Kidney (tissue), 14 donors: ENCODE results near the gene TRPC4AP. TPM values are rescaled to one million over a fixed set of nuclear protein-coding genes. Genes with fewer than 3 reads are reported as not detected.

Experiments used
- DNase-seq, 5 donors: peaks; one replicate each; pipeline ENCODE4 v3.0.0-alpha.2; 2013 to 2020
- FAIRE-seq: peaks from 2 replicates; lab custom pipeline; 2012; peaks lifted over from hg19 to GRCh38; lab: Jason Lieb, UNC
- H3K27ac ChIP-seq, 2 donors: one replicate each; pipeline ENCODE4 v1.7.0; 2013; ENCODE audit warnings: low read depth in 2 of 2, low read length in 2 of 2, inconsistent platforms in 1 of 2
- H3K27me3 ChIP-seq: one replicate; pipeline ENCODE4 v1.7.1; 2013; ENCODE audit warnings: low read length, inconsistent platforms; ENCODE audit not compliant: control insufficient read depth, insufficient read depth
- H3K36me3 ChIP-seq, 3 donors: one replicate each; pipeline versions ENCODE4 v1.7.0 to v1.7.1; 2013; ENCODE audit warnings: low read length in 3 of 3, control low read depth in 1 of 3, inconsistent platforms in 1 of 3; ENCODE audit not compliant: insufficient read depth in 3 of 3, control insufficient read depth in 2 of 3
- H3K4me1 ChIP-seq, 3 donors: one replicate each; pipeline versions ENCODE4 v1.7.0 to v1.7.1; 2013; ENCODE audit warnings: low read length in 3 of 3, inconsistent platforms in 1 of 3, low read depth in 1 of 3; ENCODE audit not compliant: control insufficient read depth in 2 of 3, insufficient read depth in 2 of 3
- H3K4me3 ChIP-seq, 3 donors: one replicate each; pipeline versions ENCODE4 v1.7.0 to v1.8.1; 2013; ENCODE audit warnings: low read length in 3 of 3, control low read depth in 1 of 3, inconsistent platforms in 1 of 3
- H3K9ac ChIP-seq, 3 donors: one replicate each; pipeline versions ENCODE4 v1.7.0 to v1.7.1; 2013; ENCODE audit warnings: low read length in 3 of 3, control low read depth in 1 of 3, inconsistent platforms in 1 of 3
- H3K9me3 ChIP-seq, 3 donors: one replicate each; pipeline versions ENCODE4 v1.7.0 to v1.7.1; 2013; ENCODE audit warnings: low read length in 3 of 3, control low read depth in 1 of 3, inconsistent platforms in 1 of 3; ENCODE audit not compliant: control insufficient read depth in 2 of 3, insufficient read depth in 1 of 3
- CTCF ChIP-seq: IDR thresholded peaks from 3 replicates; pipeline ENCODE4 v1.5.1; 2012; ENCODE audit warnings: mild to moderate bottlenecking, moderate library complexity, borderline replicate concordance; ENCODE audit not compliant: insufficient read depth; ENCODE audit errors: extremely low read depth
- intact Hi-C: fragments of 100-400 bp; cut with DNase I; formaldehyde crosslinking; loops from one replicate; pipeline ENCODE4 v1.11.1; 2022
- polyA plus RNA-seq: library from polyadenylated mRNA; stranded (reverse); fragments of 350-450 nt; fragmentation: Illumina TruSeq; extraction: RNeasy Lipid Tissue Mini Kit (QIAGEN cat#74804); gene quantifications from one replicate; pipeline ENCODE4 v1.2.3, GENCODE V29; 2014; ENCODE audit warnings: low read depth, low replicate concordance; ENCODE audit not compliant: insufficient read depth
- total RNA-seq: library from RNA; stranded (reverse); fragmentation: NEBNext Ultra II Directional; extraction: Animal tissue kit (Norgen Biotek cat#: 25700); gene quantifications from one replicate; pipeline ENCODE4 v1.2.1, GENCODE V29; 2021
- donor health status: control.
- donor health status: control.
- donor health status: control.
- donor health status: control.
- donor health status: control.
- donor health status: DM: yes; HTN: yes; CAD: no.
- donor health status: Normal renal cell carcinoma (clear cell type).

Gene TRPC4AP
- total and polyA plus RNA-seq, 2 donors from 2014 or later: 36.5 to 51.2 TPM

- intact Hi-C loops: no loop called here
- DNase-seq (no peak), FAIRE-seq (no peak)
- no peak for TF ChIP-seq CTCF
- H3K9me3 ChIP-seq: no peaks in the 10 kb centered on the region
- no peak overlapping the region for H3K4me3 ChIP-seq
- H3K9ac ChIP-seq: no peak overlapping the region
- peaks cover 0 to 4% (median 0%) of the 10 kb centered on the region in 3 donors for H3K4me1 ChIP-seq
- H3K27me3 ChIP-seq: no peaks in the 10 kb centered on the region
- H3K27ac ChIP-seq: no peak overlapping the region
- H3K36me3 ChIP-seq: peaks cover 8 to 63% (median 47%) of the 10 kb centered on the region in 3 donors
Measured at GRCh38 chr20:35011589-35012226, 80.9 kb downstream of the TRPC4AP start.

DNA sequence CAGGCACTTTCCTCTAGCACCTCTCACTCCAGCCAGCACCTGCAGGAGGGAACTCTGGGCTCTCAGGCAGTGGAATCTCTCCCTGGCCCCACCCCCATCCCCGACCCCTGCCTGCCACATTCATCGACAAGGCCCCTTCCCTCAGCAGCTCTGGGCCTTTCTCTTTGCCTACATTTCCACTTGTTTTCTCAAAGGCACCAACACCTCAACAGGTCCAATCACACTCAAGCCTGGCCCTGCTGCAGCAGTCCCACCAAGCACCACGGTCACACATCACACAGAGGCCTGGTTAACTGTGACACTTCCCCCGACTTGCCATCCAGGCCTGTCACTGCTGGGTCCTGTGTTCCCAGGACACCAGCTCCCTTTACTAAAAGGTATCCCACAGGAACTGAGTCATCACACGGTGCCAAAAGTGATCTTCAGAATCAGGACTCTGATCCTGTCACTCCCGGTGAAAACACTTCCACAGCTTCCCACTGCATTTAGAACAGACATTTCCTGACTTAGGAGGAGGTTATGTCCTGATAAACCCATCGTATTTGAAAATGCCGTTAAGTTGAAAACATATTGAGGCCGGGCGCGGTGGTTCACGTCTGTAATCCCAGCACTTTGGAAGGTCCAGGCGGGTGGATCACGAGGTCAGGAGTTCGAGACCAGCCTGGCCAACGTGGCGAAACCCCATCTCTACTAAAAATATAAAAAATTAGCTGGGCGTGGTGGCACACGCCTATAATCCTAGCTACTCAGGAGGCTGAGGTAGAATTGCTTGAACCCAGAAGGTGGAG is 82.0 kb downstream of the TRPC4AP start:
- Histone ChIP-seq H3K36me3 (peaks cover 2 to 68% (median 55%) of the 10 kb centered on the region in 3 donors), H3K27ac (no peak overlapping the region)
- FAIRE-seq: no peak

DNA sequence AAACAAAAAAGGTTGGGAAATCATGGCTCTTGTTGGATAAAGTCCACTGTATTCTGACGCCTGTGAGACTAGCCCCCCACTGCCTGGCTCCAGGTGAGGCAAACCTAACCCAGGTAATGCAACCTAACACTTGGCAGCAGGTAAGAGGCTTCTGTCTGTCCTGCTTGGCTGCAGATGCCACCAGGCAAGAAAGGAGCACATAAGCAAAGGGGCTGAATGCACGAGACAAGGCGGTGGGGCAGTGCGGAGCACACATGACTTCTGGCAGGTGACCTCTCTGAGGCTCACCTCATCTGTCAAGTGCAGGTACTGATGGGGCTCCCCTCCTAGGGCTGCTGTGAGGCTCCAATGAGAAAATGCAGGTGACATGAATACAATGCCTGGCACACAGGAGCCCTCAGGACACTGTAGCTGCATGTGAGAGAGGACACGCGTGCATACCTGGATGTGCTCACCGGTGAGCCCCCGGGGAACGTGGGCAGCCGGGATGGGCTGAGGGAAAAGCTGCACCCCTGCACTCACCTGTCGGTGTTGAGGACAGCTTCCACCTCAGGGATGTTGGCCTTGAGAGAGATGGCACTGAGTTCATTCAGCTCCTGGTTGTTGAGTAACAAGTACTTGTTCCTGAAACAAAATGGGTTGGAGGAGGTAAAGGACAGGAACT is 82.8 kb downstream of the TRPC4AP start:
- intact Hi-C loops: no loop called here
- H3K36me3 ChIP-seq: peaks cover 2 to 72% (median 63%) of the 10 kb centered on the region in 3 donors
- H3K27me3 ChIP-seq: no peaks in the 10 kb centered on the region
- no peak overlapping the region for H3K27ac ChIP-seq
- H3K4me1 ChIP-seq: peaks cover 0 to 4% (median 0%) of the 10 kb centered on the region in 3 donors
- DNase-seq (peak in 1 of 5 donors; percentile 24), FAIRE-seq (no peak)
- no peak overlapping the region for H3K9ac ChIP-seq
- no peaks in the 10 kb centered on the region for H3K9me3 ChIP-seq
- H3K4me3 ChIP-seq: no peak overlapping the region
- no peak for TF ChIP-seq CTCF

More for the DNA sequence above, 82.0 kb downstream of the TRPC4AP start:
- H3K4me3 ChIP-seq: no peak overlapping the region
- H3K9me3 ChIP-seq: no peaks in the 10 kb centered on the region
- intact Hi-C loops: no loop called here
- peak in 1 of 5 donors; percentile 23 for DNase-seq
- no peak overlapping the region for H3K9ac ChIP-seq
- peaks cover 0 to 4% (median 0%) of the 10 kb centered on the region in 3 donors for H3K4me1 ChIP-seq
- TF ChIP-seq CTCF: no peak
- H3K27me3 ChIP-seq: no peaks in the 10 kb centered on the region
